Calu3 (cell line): ENCODE data around the gene PTGS1. TPM values are rescaled to one million over a fixed set of nuclear protein-coding genes. Genes with fewer than 3 reads are reported as not detected.

ENCODE experiments used
- BruUV-seq: library from RNA; stranded (reverse); fragments of 400-500 nt; replicated peaks from 2 replicates; lab custom pipeline; 2021; lab: Mats Ljungman, UMichigan
- CTCF ChIA-PET: fragments of 300-600 bp; sonication (Branson Sonifier 250); formaldehyde crosslinking; loops from one replicate; lab custom pipeline; 2022; ENCODE audit warnings: antibody characterized with exemption; lab: Charles Lee
- DNase-seq: peaks from one replicate; pipeline ENCODE4 v3.0.0; 2022
- H3K27ac Mint-ChIP-seq: one replicate; pipeline ENCODE4 v1.8.0; 2022; ENCODE audit warnings: mixed read lengths; ENCODE audit not compliant: unreplicated experiment
- H3K27me3 Mint-ChIP-seq: one replicate; pipeline ENCODE4 v1.8.0; 2022; ENCODE audit warnings: mixed read lengths; ENCODE audit not compliant: unreplicated experiment
- H3K36me3 Mint-ChIP-seq: one replicate; pipeline ENCODE4 v1.8.0; 2022; ENCODE audit warnings: mild to moderate bottlenecking, moderate library complexity, mixed read lengths; ENCODE audit not compliant: insufficient read depth, unreplicated experiment
- H3K4me1 Mint-ChIP-seq: one replicate; pipeline ENCODE4 v1.8.0; 2022; ENCODE audit warnings: mild to moderate bottlenecking, low read depth, mixed read lengths; ENCODE audit not compliant: unreplicated experiment
- H3K4me3 Mint-ChIP-seq: one replicate; pipeline ENCODE4 v1.8.0; 2022; ENCODE audit warnings: mild to moderate bottlenecking, low read depth, moderate library complexity, mixed read lengths; ENCODE audit not compliant: unreplicated experiment
- H3K9me3 Mint-ChIP-seq: one replicate; pipeline ENCODE4 v1.8.0; 2022; ENCODE audit warnings: low read depth, mixed read lengths; ENCODE audit not compliant: unreplicated experiment
- CTCF ChIP-seq: fragments of 200-600 bp; IDR thresholded peaks from one replicate; pipeline ENCODE4 v1.8.0; 2022; ENCODE audit warnings: antibody characterized with exemption; ENCODE audit not compliant: unreplicated experiment
- intact Hi-C: fragments of 100-400 bp; cut with micrococcal nuclease; formaldehyde crosslinking; loops from one replicate; pipeline ENCODE4 v1.10.0; 2022; ENCODE audit not compliant: unreplicated experiment
- total RNA-seq: library from RNA; stranded (reverse); gene quantifications from 2 replicates; pipeline ENCODE4 v1.2.3, GENCODE V29; 2022

PTGS1 gene
- total RNA-seq, 1 experiment from 2014 or later: 0.66 TPM

DNA sequence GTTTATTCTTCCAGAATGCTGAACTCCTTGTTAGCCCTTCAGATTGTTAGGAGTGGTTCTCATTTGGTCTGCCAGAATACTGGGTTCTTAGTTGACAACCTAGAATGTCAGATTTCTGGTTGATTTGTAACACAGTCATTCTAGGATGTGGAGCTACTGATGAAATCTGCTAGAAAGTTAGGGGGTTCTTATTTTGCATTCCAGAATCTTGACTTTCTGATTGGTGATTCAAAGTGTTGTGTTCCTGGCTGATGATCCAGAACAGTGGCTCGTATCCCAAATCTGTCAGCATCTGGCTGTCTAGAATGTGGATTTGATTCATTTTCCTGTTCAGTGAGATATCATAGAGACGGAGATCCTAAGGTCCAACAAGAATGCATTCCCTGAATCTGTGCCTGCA, 21.9 kb downstream of the PTGS1 start:
- CTCF ChIA-PET: no interaction called here
- no peaks in the 10 kb centered on the region for H3K9me3 Mint-ChIP-seq
- DNase-seq: no peak
- H3K4me1 Mint-ChIP-seq: peaks cover 11% of the 10 kb centered on the region
- intact Hi-C loops: no loop called here
- peaks cover 7% of the 10 kb centered on the region for H3K36me3 Mint-ChIP-seq
- no peak overlapping the region for H3K27ac Mint-ChIP-seq
- H3K4me3 Mint-ChIP-seq: no peak overlapping the region
- BruUV-seq: no TSS peak
- TF ChIP-seq CTCF: no peak
- no peaks in the 10 kb centered on the region for H3K27me3 Mint-ChIP-seq

- TF ChIP-seq CTCF: no peak
- no peak overlapping the region for H3K4me3 Mint-ChIP-seq
- H3K9me3 Mint-ChIP-seq: no peaks in the 10 kb centered on the region
- H3K4me1 Mint-ChIP-seq: peaks cover 11% of the 10 kb centered on the region
- CTCF ChIA-PET: no interaction called here
- H3K27ac Mint-ChIP-seq: no peak overlapping the region
- peaks cover 7% of the 10 kb centered on the region for H3K36me3 Mint-ChIP-seq
- BruUV-seq: no TSS peak
- no peak for DNase-seq
- intact Hi-C loops: no loop called here
- no peaks in the 10 kb centered on the region for H3K27me3 Mint-ChIP-seq
Observed at GRCh38 chr9:122393284-122393983, 22.6 kb downstream of the PTGS1 start.

- DNase-seq: no peak
- no TSS peak for BruUV-seq
- H3K4me1 Mint-ChIP-seq: peaks cover 11% of the 10 kb centered on the region
- peaks cover 7% of the 10 kb centered on the region for H3K36me3 Mint-ChIP-seq
- H3K27me3 Mint-ChIP-seq: no peaks in the 10 kb centered on the region
- H3K27ac Mint-ChIP-seq: no peak overlapping the region
- CTCF ChIA-PET: no interaction called here
- H3K9me3 Mint-ChIP-seq: no peaks in the 10 kb centered on the region
- TF ChIP-seq CTCF: no peak
- intact Hi-C loops: no loop called here
- no peak overlapping the region for H3K4me3 Mint-ChIP-seq
Observed at GRCh38 chr9:122394265-122395125, 23.7 kb downstream of the PTGS1 start.

GRCh38 chr9:122396614-122397148, 25.9 kb downstream of the PTGS1 start:
- H3K4me1 Mint-ChIP-seq: no peaks in the 10 kb centered on the region
- no TSS peak for BruUV-seq
- no peaks in the 10 kb centered on the region for H3K27me3 Mint-ChIP-seq
- H3K9me3 Mint-ChIP-seq: no peaks in the 10 kb centered on the region
- intact Hi-C loops: no loop called here
- H3K4me3 Mint-ChIP-seq: no peak overlapping the region
- CTCF ChIA-PET: no interaction called here
- H3K36me3 Mint-ChIP-seq: no peaks in the 10 kb centered on the region
- no peak for TF ChIP-seq CTCF
- H3K27ac Mint-ChIP-seq: no peak overlapping the region
- DNase-seq: no peak
